HepG2 (cell line): ENCODE measurements around the gene CHST14. TPM values are rescaled to one million over a fixed set of nuclear protein-coding genes. Genes with fewer than 3 reads are reported as not detected.

Source experiments
- ATF1 ChIP-seq: IDR thresholded peaks from 2 replicates; pipeline ENCODE4 v1.6.1; 2016; ENCODE audit warnings: mild to moderate bottlenecking, control low read depth
- CC2D1A ChIP-seq: sonication (generic); formaldehyde crosslinking; IDR thresholded peaks from 2 replicates; pipeline ENCODE4 v1.8.1; 2023; ENCODE audit warnings: mild to moderate bottlenecking, missing genetic modification reagents
- DDIT3 ChIP-seq: sonication (generic); formaldehyde crosslinking; IDR thresholded peaks from 2 replicates; pipeline ENCODE4 v1.4.0; 2020; ENCODE audit warnings: mild to moderate bottlenecking, missing genetic modification reagents
- EZH2 ChIP-seq: conservative IDR thresholded peaks from 2 replicates; pipeline ENCODE4 v1.6.1; 2012; ENCODE audit warnings: mild to moderate bottlenecking, low read depth, low read length, moderate library complexity
- KLF13 ChIP-seq: sonication (generic); formaldehyde crosslinking; IDR thresholded peaks from 2 replicates; pipeline ENCODE4 v1.4.0; 2020; ENCODE audit warnings: mild to moderate bottlenecking, missing genetic modification reagents
- KLF6 ChIP-seq: IDR thresholded peaks from 2 replicates; pipeline ENCODE4 v1.8.0; 2016; ENCODE audit warnings: missing biosample characterization, missing genetic modification reagents
- LCORL ChIP-seq, 2 experiments: fragments of 450-650 bp in 1 of 2; sonication (generic) in 1 of 2; formaldehyde crosslinking in 1 of 2; IDR thresholded peaks; 2 replicates each; pipeline versions ENCODE4 v1.5.0 to v1.6.1; 2017 to 2020; ENCODE audit warnings: antibody characterized with exemption in 1 of 2, missing genetic modification reagents in 1 of 2
- MLLT10 ChIP-seq: sonication (generic); formaldehyde crosslinking; IDR thresholded peaks from 2 replicates; pipeline ENCODE4 v1.4.0; 2020; ENCODE audit warnings: missing genetic modification reagents
- PHF8 ChIP-seq: sonication (generic); formaldehyde crosslinking; IDR thresholded peaks from 2 replicates; pipeline ENCODE4 v1.5.0; 2020; ENCODE audit warnings: missing genetic modification reagents
- POLR2G ChIP-seq: fragments of 200-400 bp; formaldehyde crosslinking; IDR thresholded peaks from 2 replicates; pipeline ENCODE4 v1.6.1; 2018; ENCODE audit warnings: mild to moderate bottlenecking, low read depth, low read length, moderate library complexity
- SP140L ChIP-seq: sonication (generic); formaldehyde crosslinking; IDR thresholded peaks from 2 replicates; pipeline ENCODE4 v1.4.0; 2020; ENCODE audit warnings: missing genetic modification reagents, borderline replicate concordance
- TFAP4 ChIP-seq: sonication (generic); IDR thresholded peaks from 2 replicates; pipeline ENCODE4 v1.6.1; 2016; ENCODE audit warnings: low read depth, borderline replicate concordance
- THRA ChIP-seq: sonication (generic); formaldehyde crosslinking; IDR thresholded peaks from 2 replicates; pipeline ENCODE4 v1.4.0; 2020; ENCODE audit warnings: missing genetic modification reagents, borderline replicate concordance
- ZEB1 ChIP-seq: IDR thresholded peaks from 2 replicates; pipeline ENCODE4 v1.6.1; 2012; ENCODE audit warnings: mild to moderate bottlenecking, low read depth, inconsistent platforms; ENCODE audit not compliant: insufficient replicate concordance
- ZNF136 ChIP-seq: sonication (generic); formaldehyde crosslinking; IDR thresholded peaks from 2 replicates; pipeline ENCODE4 v1.8.1; 2022; ENCODE audit warnings: low read depth, mild to moderate bottlenecking, moderate library complexity, missing genetic modification reagents
- ZNF639 ChIP-seq: conservative IDR thresholded peaks from 2 replicates; pipeline ENCODE4 v1.6.1; 2018; ENCODE audit warnings: missing genetic modification reagents
- ZNF747 ChIP-seq: sonication (generic); formaldehyde crosslinking; IDR thresholded peaks from 2 replicates; pipeline ENCODE4 v1.8.1; 2023; ENCODE audit warnings: missing genetic modification reagents, mild to moderate bottlenecking, borderline replicate concordance
- ZNF780A ChIP-seq: sonication (generic); formaldehyde crosslinking; IDR thresholded peaks from 2 replicates; pipeline ENCODE4 v1.8.0; 2022; ENCODE audit warnings: mild to moderate bottlenecking, missing genetic modification reagents, moderate library complexity
- ZNF788 ChIP-seq: sonication (generic); formaldehyde crosslinking; IDR thresholded peaks from 2 replicates; pipeline ENCODE4 v1.5.0; 2020; ENCODE audit warnings: mild to moderate bottlenecking, missing genetic modification reagents, borderline replicate concordance
- polyA plus RNA-seq, 8 experiments: library from polyadenylated mRNA; depleted of rRNA in 3 of 8; stranded (reverse) in 7 of 8; unstranded in 1 of 8; fragments of >200 nt; fragmentation: Illumina TruSeq in 4 of 8; extraction: Trizol in 4 of 8; gene quantifications; 2 replicates each; pipeline versions ENCODE4 v1.2.1 to v1.2.3, GENCODE V29; 2011 to 2016; ENCODE audit warnings: low read depth in 4 of 8, missing spikeins in 1 of 8, mixed read lengths in 1 of 8; ENCODE audit not compliant: insufficient read depth in 1 of 8
- total RNA-seq, 5 experiments: library from RNA; depleted of rRNA; stranded (reverse); fragments of >200 nt; fragmentation: Illumina TruSeq; extraction: Trizol; gene quantifications; 2 replicates each; pipeline ENCODE4 v1.2.3, GENCODE V29; 2016; ENCODE audit warnings: low read depth in 1 of 5
- TF ChIP-seq, protein P1 (sequence below): sonication (generic); formaldehyde crosslinking; IDR thresholded peaks from 2 replicates; pipeline ENCODE4 v1.4.0; 2020; ENCODE audit warnings: missing genetic modification reagents, borderline replicate concordance

Gene CHST14
- total and polyA plus RNA-seq, 2 of the 13 experiments (the other 11 are each of a cell fraction or from before 2014, with no cell fraction given) = 8.9 to 12.4 TPM

DNA sequence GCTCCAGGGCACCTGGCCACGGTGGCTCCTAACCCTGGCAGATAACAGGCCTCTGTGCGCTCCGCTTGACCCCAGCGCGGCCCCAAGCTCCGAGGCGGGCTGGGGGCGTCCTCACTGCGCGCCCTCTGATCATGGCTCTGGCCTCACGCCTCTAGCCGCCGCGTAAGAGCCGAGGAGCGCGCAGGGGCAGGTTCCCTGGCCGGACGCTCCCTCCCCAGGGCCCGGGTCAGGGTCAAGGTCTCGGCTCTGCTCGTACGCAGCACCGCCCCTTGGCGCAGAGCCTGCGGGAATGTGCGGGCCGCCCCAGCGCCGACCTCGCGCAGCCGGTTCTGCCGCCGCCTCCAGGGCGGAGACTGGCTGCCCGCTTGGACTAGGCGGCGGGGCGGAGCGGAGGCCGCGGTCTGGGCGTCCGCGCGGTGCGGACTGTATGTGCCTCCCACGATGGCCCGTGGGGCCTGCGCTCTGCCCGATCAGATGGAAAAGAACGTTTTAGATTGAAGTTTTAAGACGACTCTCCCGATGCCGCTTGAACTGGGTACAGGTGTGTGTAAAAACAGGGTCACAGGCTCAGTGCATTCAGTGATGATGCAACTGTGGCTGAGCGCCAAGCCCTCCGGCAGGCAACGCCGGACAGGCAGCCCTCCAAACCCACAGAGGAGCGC lies 40.8 kb downstream of the CHST14 start (continued):
- TF ChIP-seq ZNF639 (CRISPR knock-in tag) = peak; percentile 82; the same call in 1 of the 2 replicates
- peak; percentile 86; the same call in 1 of the 2 replicates for TF ChIP-seq THRA (CRISPR knock-in tag)
- peak; percentile 79; the same call in 1 of the 2 replicates for TF ChIP-seq KLF6
- no peak for TF ChIP-seq MLLT10 (CRISPR knock-in tag)
- TF ChIP-seq CC2D1A (CRISPR knock-in tag) = 0 out of 2 replicates have a peak, but pooled peaks have one; percentile 53
- no peak for TF ChIP-seq ZEB1
- no peak for TF ChIP-seq KLF13 (CRISPR knock-in tag)
- peak; percentile 82; the same call in 1 of the 2 replicates for TF ChIP-seq ZNF136 (CRISPR knock-in tag)
- no peak for TF ChIP-seq ATF1 (CRISPR knock-in tag)
- TF ChIP-seq EZH2 = no peak
- no peak for TF ChIP-seq ZNF780A (CRISPR knock-in tag)
- TF ChIP-seq, protein P1, sequence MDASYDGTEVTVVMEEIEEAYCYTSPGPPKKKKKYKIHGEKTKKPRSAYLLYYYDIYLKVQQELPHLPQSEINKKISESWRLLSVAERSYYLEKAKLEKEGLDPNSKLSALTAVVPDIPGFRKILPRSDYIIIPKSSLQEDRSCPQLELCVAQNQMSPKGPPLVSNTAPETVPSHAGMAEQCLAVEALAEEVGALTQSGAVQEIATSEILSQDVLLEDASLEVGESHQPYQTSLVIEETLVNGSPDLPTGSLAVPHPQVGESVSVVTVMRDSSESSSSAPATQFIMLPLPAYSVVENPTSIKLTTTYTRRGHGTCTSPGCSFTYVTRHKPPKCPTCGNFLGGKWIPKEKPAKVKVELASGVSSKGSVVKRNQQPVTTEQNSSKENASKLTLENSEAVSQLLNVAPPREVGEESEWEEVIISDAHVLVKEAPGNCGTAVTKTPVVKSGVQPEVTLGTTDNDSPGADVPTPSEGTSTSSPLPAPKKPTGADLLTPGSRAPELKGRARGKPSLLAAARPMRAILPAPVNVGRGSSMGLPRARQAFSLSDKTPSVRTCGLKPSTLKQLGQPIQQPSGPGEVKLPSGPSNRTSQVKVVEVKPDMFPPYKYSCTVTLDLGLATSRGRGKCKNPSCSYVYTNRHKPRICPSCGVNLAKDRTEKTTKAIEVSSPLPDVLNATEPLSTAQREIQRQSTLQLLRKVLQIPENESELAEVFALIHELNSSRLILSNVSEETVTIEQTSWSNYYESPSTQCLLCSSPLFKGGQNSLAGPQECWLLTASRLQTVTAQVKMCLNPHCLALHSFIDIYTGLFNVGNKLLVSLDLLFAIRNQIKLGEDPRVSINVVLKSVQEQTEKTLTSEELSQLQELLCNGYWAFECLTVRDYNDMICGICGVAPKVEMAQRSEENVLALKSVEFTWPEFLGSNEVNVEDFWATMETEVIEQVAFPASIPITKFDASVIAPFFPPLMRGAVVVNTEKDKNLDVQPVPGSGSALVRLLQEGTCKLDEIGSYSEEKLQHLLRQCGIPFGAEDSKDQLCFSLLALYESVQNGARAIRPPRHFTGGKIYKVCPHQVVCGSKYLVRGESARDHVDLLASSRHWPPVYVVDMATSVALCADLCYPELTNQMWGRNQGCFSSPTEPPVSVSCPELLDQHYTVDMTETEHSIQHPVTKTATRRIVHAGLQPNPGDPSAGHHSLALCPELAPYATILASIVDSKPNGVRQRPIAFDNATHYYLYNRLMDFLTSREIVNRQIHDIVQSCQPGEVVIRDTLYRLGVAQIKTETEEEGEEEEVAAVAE (CRISPR knock-in tag) = no peak
- no peak for TF ChIP-seq LCORL (IDR thresholded peaks at IDR 0.05)
- peak; percentile 77; the same call in 1 of the 2 replicates for TF ChIP-seq LCORL (CRISPR knock-in tag; IDR thresholded peaks at IDR 0.05)
- peak; percentile 78; the same call in 1 of the 2 replicates for TF ChIP-seq ZNF788 (CRISPR knock-in tag)
- no peak for TF ChIP-seq SP140L (CRISPR knock-in tag)
- TF ChIP-seq POLR2G = peak; percentile 54
- peak; percentile 51; the same call in 1 of the 2 replicates for TF ChIP-seq ZNF747 (CRISPR knock-in tag)
- peak; percentile 76 for TF ChIP-seq PHF8
- TF ChIP-seq DDIT3 (CRISPR knock-in tag) = no peak
- TF ChIP-seq TFAP4 = no peak; the same call in 1 of the 2 replicates
